ENCODE measurements around the gene TTC28.
"Not testable (repeated sequence)": the region's sequence is repeated elsewhere in the genome, so short reads cannot be mapped to it uniquely, and the experiment has no call there.

TTC28 gene

GRCh38 chr22:28581016-28581415 is 98.6 kb downstream of the TTC28 start:
- Mint-ChIP-seq H3K36me3 (ENCODE audit: low read depth) (peaks cover 8% of the 10 kb centered on the region), H3K4me3 (no peak overlapping the region), H3K9me3 (peaks cover 4% of the 10 kb centered on the region), H3K27ac (peak overlapping the region in 2 of 3 experiments; percentile 20 to 32), H3K4me1 (peaks cover 22% of the 10 kb centered on the region), H3K27me3 (ENCODE audit: low read depth) (no peaks in the 10 kb centered on the region)
- no peak for TF ChIP-seq CTCF (IDR thresholded peaks at IDR 0.05; ENCODE audit: unreplicated experiment in 3 of 3)

- Mint-ChIP-seq H3K4me3 (no peak overlapping the region), H3K27me3 (ENCODE audit: low read depth) (no peaks in the 10 kb centered on the region), H3K36me3 (ENCODE audit: low read depth) (peaks cover 9% of the 10 kb centered on the region), H3K9me3 (peaks cover 6% of the 10 kb centered on the region), H3K4me1 (no peaks in the 10 kb centered on the region), H3K27ac (no peak overlapping the region)
- no peak for TF ChIP-seq CTCF (IDR thresholded peaks at IDR 0.05; ENCODE audit: unreplicated experiment in 3 of 3)
Measured at GRCh38 chr22:28576162-28576561, 103.5 kb downstream of the TTC28 start.

GRCh38 chr22:28574159-28574788 is 105.4 kb downstream of the TTC28 start:
- no peaks in the 10 kb centered on the region for H3K27me3 Mint-ChIP-seq (ENCODE audit: low read depth)
- H3K27ac Mint-ChIP-seq = no peak overlapping the region

GRCh38 chr22:28570696-28571373 is 108.8 kb downstream of the TTC28 start:
- H3K9me3 Mint-ChIP-seq = peaks cover 15% of the 10 kb centered on the region
- H3K36me3 Mint-ChIP-seq (ENCODE audit: low read depth) = peaks cover 12% of the 10 kb centered on the region
- no peak for TF ChIP-seq CTCF (IDR thresholded peaks at IDR 0.05; ENCODE audit: unreplicated experiment in 3 of 3)
- no peaks in the 10 kb centered on the region for H3K4me1 Mint-ChIP-seq
- H3K27me3 Mint-ChIP-seq (ENCODE audit: low read depth) = no peaks in the 10 kb centered on the region
- H3K27ac Mint-ChIP-seq = peak overlapping the region in 1 of 3 experiments; percentile 61
- H3K4me3 Mint-ChIP-seq = no peak overlapping the region

More at GRCh38 chr22:28574159-28574788, 105.4 kb downstream of the TTC28 start:
- H3K4me1 Mint-ChIP-seq = no peaks in the 10 kb centered on the region
- peaks cover 10% of the 10 kb centered on the region for H3K9me3 Mint-ChIP-seq
- no peak for TF ChIP-seq CTCF (IDR thresholded peaks at IDR 0.05; ENCODE audit: unreplicated experiment in 3 of 3)
- H3K4me3 Mint-ChIP-seq = no peak overlapping the region
- peaks cover 15% of the 10 kb centered on the region for H3K36me3 Mint-ChIP-seq (ENCODE audit: low read depth)

GRCh38 chr22:28568974-28569373 is 110.7 kb downstream of the TTC28 start:
- peaks cover 12% of the 10 kb centered on the region for H3K36me3 Mint-ChIP-seq (ENCODE audit: low read depth)
- peaks cover 15% of the 10 kb centered on the region for H3K9me3 Mint-ChIP-seq
- H3K27me3 Mint-ChIP-seq (ENCODE audit: low read depth); H3K4me1 Mint-ChIP-seq; H3K27ac Mint-ChIP-seq; H3K4me3 Mint-ChIP-seq: not testable (repeated sequence)

- Mint-ChIP-seq H3K27me3 (ENCODE audit: low read depth) (no peaks in the 10 kb centered on the region), H3K9me3 (peaks cover 15% of the 10 kb centered on the region), H3K4me3 (no peak overlapping the region), H3K36me3 (ENCODE audit: low read depth) (peaks cover 12% of the 10 kb centered on the region), H3K27ac (no peak overlapping the region), H3K4me1 (no peaks in the 10 kb centered on the region)
- TF ChIP-seq CTCF (IDR thresholded peaks at IDR 0.05; ENCODE audit: unreplicated experiment in 3 of 3) = no peak
Measured at GRCh38 chr22:28568099-28568498, 111.5 kb downstream of the TTC28 start.

GRCh38 chr22:28566920-28567499 is 112.6 kb downstream of the TTC28 start:
- H3K4me1 Mint-ChIP-seq; H3K27me3 Mint-ChIP-seq (ENCODE audit: low read depth); H3K27ac Mint-ChIP-seq; H3K4me3 Mint-ChIP-seq: not testable (repeated sequence)
- H3K36me3 Mint-ChIP-seq (ENCODE audit: low read depth) = peaks cover 12% of the 10 kb centered on the region
- H3K9me3 Mint-ChIP-seq = peaks cover 15% of the 10 kb centered on the region

All from nephron (organoid).